SH-SY5Y (cell line): ENCODE results near the gene NTN4.

Experiments
- GATA2 ChIP-seq: IDR thresholded peaks from 2 replicates; pipeline ENCODE4 v1.6.1; 2011; ENCODE audit warnings: mild to moderate bottlenecking, low read depth, low read length
- GATA3 ChIP-seq: IDR thresholded peaks from 2 replicates; pipeline ENCODE4 v1.6.1; 2011; ENCODE audit warnings: low read depth, mild to moderate bottlenecking, low read length, moderate library complexity

DNA sequence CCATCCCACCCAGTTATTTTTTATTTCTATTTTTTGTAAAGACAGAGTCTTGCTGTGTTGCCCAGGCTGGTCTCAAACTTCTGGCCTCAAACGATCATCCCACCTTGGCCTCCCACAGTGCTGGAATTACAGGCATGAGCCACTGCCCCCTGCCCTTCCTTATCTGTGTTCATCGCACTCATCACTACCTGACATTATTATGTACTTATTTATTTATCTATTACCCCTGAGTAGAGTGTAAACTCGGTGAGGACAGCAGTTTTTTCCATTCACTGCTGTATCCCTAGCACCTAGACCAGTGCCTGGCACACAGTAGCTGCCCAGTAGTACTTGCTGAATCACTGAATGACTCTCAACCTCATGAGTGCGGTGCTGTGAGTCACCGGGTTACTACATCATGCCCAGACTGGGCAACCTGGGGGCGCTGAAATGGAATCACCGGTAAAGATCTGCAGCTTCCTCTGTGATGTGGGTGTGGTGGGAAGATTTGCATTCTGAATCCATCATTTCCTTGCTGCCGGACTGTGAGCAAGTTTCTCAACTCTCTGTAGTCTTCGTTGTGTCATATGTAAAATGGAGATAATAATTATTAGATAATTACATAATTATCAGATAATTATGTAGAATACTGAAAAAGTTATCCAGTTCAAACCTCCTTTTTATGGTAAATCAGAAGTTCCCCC is 157.4 kb downstream of the NTN4 start:
- TF ChIP-seq GATA3 (no peak), GATA2 (no peak)
